ENCODE measurements around the gene CLRN1. TPM values are rescaled to one million over a fixed set of nuclear protein-coding genes. Genes with fewer than 3 reads are reported as not detected.

The CLRN1 gene
- total and polyA plus RNA-seq, 9 of the 15 experiments (the other 6 are each of a cell fraction or from before 2014, with no cell fraction given) = not detected

GRCh38 chr3:150968341-150969035 is 4.0 kb downstream of the CLRN1 start:
- CTCF ChIA-PET (ENCODE audit: low intra/inter-chr PET ratio) = no interaction called here
- ATAC-seq (no peak), FAIRE-seq (no peak), DNase-seq (ENCODE audit: extremely low read depth in 1 of 4, low spot score in 3 of 4) (no peak)
- H3K4me3 ChIP-seq = no peak overlapping the region
- no peak overlapping the region for H2AFZ ChIP-seq (ENCODE audit: low read depth, low read length)
- no peaks in the 10 kb centered on the region for H3K4me1 ChIP-seq (replicated peaks in 1 of 2; ENCODE audit: control insufficient read depth in 2 of 2, insufficient read depth in 2 of 2, low read length in 2 of 2)
- in situ Hi-C loops (cut with MboI) (no loop called here), intact Hi-C loops (cut with micrococcal nuclease) (no loop called here)
- no peaks in the 10 kb centered on the region for H4K20me1 ChIP-seq (replicated peaks; ENCODE audit: control insufficient read depth, insufficient read depth, low read length)
- H3K9me3 ChIP-seq (replicated peaks; ENCODE audit: control insufficient read depth, insufficient read depth, low read depth, low read length) = no peaks in the 10 kb centered on the region
- H3K27ac ChIP-seq (ENCODE audit: extremely low read depth, low read depth, low read length) = no peak overlapping the region
- TF ChIP-seq PHF21A (IDR thresholded peaks at IDR 0.05; ENCODE audit: borderline replicate concordance, low read depth) (no peak), EGR1 (conservative IDR thresholded peaks at IDR 0.05) (0 out of 2 replicates have a peak, but pooled peaks have one; percentile 14)
- POLR2A ChIA-PET = no interaction called here
- no peak overlapping the region for H3K9ac ChIP-seq (ENCODE audit: insufficient read depth in 1 of 2, low read depth in 2 of 2, low read length in 2 of 2)
- no peaks in the 10 kb centered on the region for H3K79me2 ChIP-seq (ENCODE audit: control insufficient read depth, insufficient read depth, low read length)
- H3K9me1 ChIP-seq (ENCODE audit: control insufficient read depth, insufficient read depth, low read length) = no peaks in the 10 kb centered on the region
- BruUV-seq (replicated peaks) = no TSS peak
- H3K36me3 ChIP-seq (ENCODE audit: control insufficient read depth, insufficient read depth, low read length) = no peaks in the 10 kb centered on the region
- H3K4me2 ChIP-seq (ENCODE audit: insufficient read depth, low read length) = no peak overlapping the region
- H3K27me3 ChIP-seq (ENCODE audit: control insufficient read depth in 2 of 2, insufficient read depth in 2 of 2, low read length in 2 of 2) = peaks cover 5 to 7% of the 10 kb centered on the region in 2 experiments; a peak in 2 of 5 replicates
- 0% methylated on average over 4 of the region's 4 CpGs for WGBS (ENCODE audit: insufficient coverage, low coverage, missing lambda C conversion rate)

- no peak overlapping the region for H3K27ac ChIP-seq (ENCODE audit: extremely low read depth, low read depth, low read length)
- H4K20me1 ChIP-seq (replicated peaks; ENCODE audit: control insufficient read depth, insufficient read depth, low read length) = no peaks in the 10 kb centered on the region
- no TSS peak for BruUV-seq (replicated peaks)
- H2AFZ ChIP-seq (ENCODE audit: low read depth, low read length) = no peak overlapping the region
- no peaks in the 10 kb centered on the region for H3K9me1 ChIP-seq (ENCODE audit: control insufficient read depth, insufficient read depth, low read length)
- H3K4me1 ChIP-seq (replicated peaks in 1 of 2; ENCODE audit: control insufficient read depth in 2 of 2, insufficient read depth in 2 of 2, low read length in 2 of 2) = no peaks in the 10 kb centered on the region
- CTCF ChIA-PET (ENCODE audit: low intra/inter-chr PET ratio) = no interaction called here
- no peak overlapping the region for H3K4me3 ChIP-seq
- no peaks in the 10 kb centered on the region for H3K36me3 ChIP-seq (ENCODE audit: control insufficient read depth, insufficient read depth, low read length)
- peaks cover 2 to 11% of the 10 kb centered on the region in 2 experiments; a peak in 3 of 5 replicates for H3K27me3 ChIP-seq (ENCODE audit: control insufficient read depth in 2 of 2, insufficient read depth in 2 of 2, low read length in 2 of 2)
- in situ Hi-C loops (cut with MboI) (no loop called here), intact Hi-C loops (cut with micrococcal nuclease) (no loop called here)
- H3K9ac ChIP-seq (ENCODE audit: insufficient read depth in 1 of 2, low read depth in 2 of 2, low read length in 2 of 2) = no peak overlapping the region
- DNase-seq (ENCODE audit: extremely low read depth in 1 of 4, low spot score in 3 of 4) (no peak), ATAC-seq (no peak), FAIRE-seq (no peak)
- 12% methylated on average over 2 of the region's 2 CpGs for WGBS (ENCODE audit: insufficient coverage, low coverage, missing lambda C conversion rate)
- H3K4me2 ChIP-seq (ENCODE audit: insufficient read depth, low read length) = no peak overlapping the region
- H3K9me3 ChIP-seq (replicated peaks; ENCODE audit: control insufficient read depth, insufficient read depth, low read depth, low read length) = no peaks in the 10 kb centered on the region
- POLR2A ChIA-PET = no interaction called here
- H3K79me2 ChIP-seq (ENCODE audit: control insufficient read depth, insufficient read depth, low read length) = no peaks in the 10 kb centered on the region
- TF ChIP-seq ZNF318 (IDR thresholded peaks at IDR 0.05; ENCODE audit: borderline replicate concordance in 1 of 2, low read depth in 1 of 2) (no peak), NR0B1 (IDR thresholded peaks at IDR 0.05; ENCODE audit: partially characterized antibody) (no peak)
Measured at GRCh38 chr3:150965436-150965835, 7.1 kb downstream of the CLRN1 start.

Data from K562 (cell line).